ENCODE measurements around the gene DOCK7.

The DOCK7 gene

DNA sequence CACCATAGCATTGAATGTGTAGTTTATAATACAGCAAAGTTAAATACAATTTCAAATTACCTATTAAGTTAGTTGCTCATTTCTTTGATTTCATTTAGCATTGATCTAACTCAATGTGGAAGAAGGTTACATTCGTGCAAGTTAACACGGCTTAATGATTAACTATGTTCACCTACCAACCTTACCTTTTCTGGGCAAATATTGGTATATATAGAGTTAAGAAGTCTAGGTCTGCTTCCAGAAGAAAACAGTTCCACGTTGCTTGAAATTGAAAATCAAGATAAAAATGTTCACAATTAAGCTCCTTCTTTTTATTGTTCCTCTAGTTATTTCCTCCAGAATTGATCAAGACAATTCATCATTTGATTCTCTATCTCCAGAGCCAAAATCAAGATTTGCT lies 90.9 kb downstream of the DOCK7 start, which contains the start of gene ANGPTL3:
Gene ANGPTL3 (plus strand): TSS at position 240 of the 400 bp plus-strand sequence. CDS start 47 bp downstream, at position 287.
- H3K4me3 ChIP-seq (ENCODE audit: control insufficient read depth, low read depth, low read length) = no peak within 1 kb of the TSS
- no peak for TF ChIP-seq CTCF (conservative IDR thresholded peaks at IDR 0.05; ENCODE audit: control insufficient read depth, insufficient read depth, low read depth, low read length)
- no peak for DNase-seq (ENCODE audit: low read depth)

DNA sequence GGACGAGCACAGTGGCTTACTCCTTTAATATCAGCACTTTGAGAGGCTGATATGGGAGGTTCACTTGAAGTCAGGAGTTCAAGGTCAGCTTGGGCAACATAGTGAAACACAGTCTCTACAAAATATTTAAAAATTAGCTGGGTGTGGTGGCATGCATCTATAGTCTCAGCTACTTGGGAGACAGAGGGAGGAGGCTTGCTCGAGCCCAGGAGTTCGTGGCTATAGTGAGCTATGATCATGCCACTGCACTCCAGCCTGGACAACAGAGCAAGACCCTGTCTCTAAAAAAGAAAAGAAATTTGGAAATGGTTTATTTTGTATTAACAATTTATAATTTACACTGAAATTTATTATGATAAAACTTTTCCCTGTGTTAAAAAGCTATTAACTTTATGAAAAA lies 92.5 kb downstream of the DOCK7 start:
- H3K4me3 ChIP-seq (ENCODE audit: control insufficient read depth, low read depth, low read length) = no peak overlapping the region
- TF ChIP-seq CTCF (conservative IDR thresholded peaks at IDR 0.05; ENCODE audit: control insufficient read depth, insufficient read depth, low read depth, low read length) = no peak
- DNase-seq (ENCODE audit: low read depth) = no peak

DNA sequence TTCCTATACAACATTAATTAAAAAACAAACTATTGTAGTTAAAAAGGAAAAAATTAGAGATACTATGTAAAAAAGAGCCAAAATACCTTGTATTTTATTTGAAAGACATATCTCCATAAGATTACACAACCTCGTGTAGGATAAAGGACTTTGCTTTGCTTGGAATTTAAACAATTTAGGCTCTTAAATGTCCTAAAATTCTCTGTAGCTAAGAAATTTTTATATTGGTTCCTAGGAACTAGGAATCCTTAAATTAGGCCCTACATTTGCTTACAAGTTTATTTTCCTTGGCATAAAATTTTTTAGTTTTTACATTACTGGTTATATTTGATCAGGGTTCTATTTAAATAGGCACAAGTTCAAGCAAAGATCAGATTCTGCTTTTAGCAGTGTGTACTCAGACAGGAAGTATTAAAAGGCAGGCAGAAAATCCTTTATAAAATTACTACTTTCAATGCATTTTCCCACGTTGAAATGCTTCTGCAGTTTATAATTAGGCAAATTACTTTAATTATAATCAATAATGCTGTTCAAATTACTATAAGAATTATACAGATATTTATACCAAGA lies 94.3 kb downstream of the DOCK7 start:
- TF ChIP-seq CTCF (conservative IDR thresholded peaks at IDR 0.05; ENCODE audit: control insufficient read depth, insufficient read depth, low read depth, low read length) = no peak
- no peak for DNase-seq (ENCODE audit: low read depth)
- H3K4me3 ChIP-seq (ENCODE audit: control insufficient read depth, low read depth, low read length) = no peak overlapping the region

GRCh38 chr1:62590970-62591368 lies 97.2 kb downstream of the DOCK7 start:
- TF ChIP-seq CTCF (conservative IDR thresholded peaks at IDR 0.05; ENCODE audit: control insufficient read depth, insufficient read depth, low read depth, low read length) = no peak
- DNase-seq (ENCODE audit: low read depth) = no peak
- H3K4me3 ChIP-seq (ENCODE audit: control insufficient read depth, low read depth, low read length) = no peak overlapping the region

- no peak for TF ChIP-seq CTCF (conservative IDR thresholded peaks at IDR 0.05; ENCODE audit: control insufficient read depth, insufficient read depth, low read depth, low read length)
- no peak overlapping the region for H3K4me3 ChIP-seq (ENCODE audit: control insufficient read depth, low read depth, low read length)
- no peak for DNase-seq (ENCODE audit: low read depth)
Measured at GRCh38 chr1:62590255-62590969, 97.8 kb downstream of the DOCK7 start.

DNA sequence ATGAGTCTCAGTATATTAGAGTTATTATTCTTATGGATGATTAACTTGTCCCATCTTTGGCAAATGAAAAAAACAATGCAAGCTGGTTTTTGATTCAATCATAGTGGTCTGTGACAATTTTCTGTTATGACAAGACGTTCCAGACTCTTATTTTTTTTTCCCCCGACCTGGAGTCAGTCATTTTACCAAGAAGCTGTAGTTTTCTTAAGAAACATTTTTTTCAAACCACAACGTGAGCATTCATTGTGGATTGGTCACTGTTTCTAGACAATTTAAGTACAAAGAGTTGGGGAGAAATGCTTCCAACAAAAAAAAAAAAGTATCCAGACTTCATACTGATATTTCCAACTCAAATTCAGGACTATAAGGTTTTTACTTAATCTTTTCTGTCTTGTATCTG lies 98.9 kb downstream of the DOCK7 start:
- peak; percentile 31 for DNase-seq (ENCODE audit: low read depth)
- TF ChIP-seq CTCF (conservative IDR thresholded peaks at IDR 0.05; ENCODE audit: control insufficient read depth, insufficient read depth, low read depth, low read length) = no peak
- H3K4me3 ChIP-seq (ENCODE audit: control insufficient read depth, low read depth, low read length) = no peak overlapping the region
